ENCODE results near the gene EFCAB7. TPM values are rescaled to one million over a fixed set of nuclear protein-coding genes. Genes with fewer than 3 reads are reported as not detected.

Gene EFCAB7
- total and polyA plus RNA-seq, 2 of the 4 experiments (the other 2 are of a cell fraction) = 2.3 TPM

DNA sequence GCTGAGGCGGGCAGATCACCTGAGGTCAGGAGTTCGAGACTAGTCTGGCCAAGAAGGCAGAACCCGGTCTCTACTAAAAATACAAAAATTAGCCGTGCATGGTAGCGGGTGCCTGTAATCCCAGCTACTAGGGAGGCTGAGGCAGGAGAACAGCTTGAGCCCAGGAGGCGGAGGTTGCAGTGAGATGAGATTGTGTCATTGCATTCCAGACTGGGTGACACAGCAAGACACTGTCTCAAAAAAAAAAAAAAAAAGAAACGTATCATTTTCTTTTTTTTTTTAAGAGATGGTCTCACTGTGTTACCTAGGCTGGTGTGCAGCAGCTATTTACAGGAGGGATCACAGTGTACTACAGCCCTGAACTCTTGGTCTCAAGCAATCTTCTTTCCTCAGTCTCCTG, 47.6 kb upstream of the EFCAB7 start:
- Histone ChIP-seq H3K14ac (replicated peaks; ENCODE audit: low read depth, low read length) (no peak overlapping the region), H3K9me3 (ENCODE audit: control insufficient read depth, insufficient read depth, low read length) (no peaks in the 10 kb centered on the region), H3K79me1 (ENCODE audit: low read depth in 1 of 2, low read length in 2 of 2) (peaks cover 0 to 4% of the 10 kb centered on the region in 2 experiments; a peak in 1 of 4 replicates), H2AK5ac (ENCODE audit: low read depth, low read length) (no peak overlapping the region), H3K56ac (ENCODE audit: extremely low read depth, insufficient read depth, low read length) (no peak overlapping the region), H3K9me1 (ENCODE audit: insufficient read depth, low read length) (no peaks in the 10 kb centered on the region), H2BK5ac (ENCODE audit: low read depth, low read length, poor library complexity, severe bottlenecking) (no peak overlapping the region), H4K5ac (ENCODE audit: low read depth, low read length) (no peak overlapping the region), H4K91ac (ENCODE audit: insufficient read depth, low read depth, low read length) (no peak overlapping the region), H3K4me3 (ENCODE audit: insufficient read depth, low read depth, low read length) (no peak overlapping the region), H3K18ac (ENCODE audit: low read depth, low read length) (no peak overlapping the region), H3K27ac (ENCODE audit: insufficient read depth, low read length) (no peak overlapping the region), H3K9ac (ENCODE audit: low read depth, low read length) (no peak overlapping the region), H3K4me1 (ENCODE audit: control insufficient read depth, insufficient read depth, low read length) (no peaks in the 10 kb centered on the region), H4K8ac (ENCODE audit: low read depth in 2 of 2, low read length in 2 of 2) (no peak overlapping the region), H3K4me2 (ENCODE audit: low read depth, low read length) (no peak overlapping the region), H3K27me3 (ENCODE audit: control insufficient read depth, insufficient read depth, low read length) (no peaks in the 10 kb centered on the region), H2BK15ac (ENCODE audit: low read depth, low read length) (no peak overlapping the region), H2AFZ (replicated peaks; ENCODE audit: low read length, poor library complexity) (no peak overlapping the region), H3K4ac (ENCODE audit: low read depth, low read length) (no peak overlapping the region), H4K20me1 (ENCODE audit: insufficient read depth, low read length) (no peaks in the 10 kb centered on the region), H2BK20ac (ENCODE audit: low read depth, low read length) (no peak overlapping the region), H2BK120ac (ENCODE audit: low read depth, low read length) (no peak overlapping the region), H3K23ac (ENCODE audit: low read depth, low read length) (no peak overlapping the region), H2AK9ac (replicated peaks; ENCODE audit: low read depth, low read length, poor library complexity) (no peak overlapping the region), H3K36me3 (ENCODE audit: control insufficient read depth, insufficient read depth, low read length) (no peaks in the 10 kb centered on the region)
- CTCF ChIA-PET = no interaction called here
- 86% methylated on average over 4 of the region's 7 CpGs; no CpG with 5 or more reads in 1 of the 2 experiments for WGBS, 2 experiments (ENCODE audit: extremely low coverage in 2 of 2, insufficient read length in 1 of 2)
- in situ Hi-C loops (cut with MboI; ENCODE audit: low sequenced_read_pairs) (no loop called here), intact Hi-C loops (cut with micrococcal nuclease) (no loop called here), dilution Hi-C loops (cut with HindIII; ENCODE audit: low sequenced_read_pairs, unreplicated experiment) (no loop called here)
- ATAC-seq (ENCODE audit: low read depth) (no peak), DNase-seq (peak; percentile 10)
- no peak for TF ChIP-seq MAFK (IDR thresholded peaks at IDR 0.05; ENCODE audit: low read depth, low read length)
- TF ChIP-seq RFX5 (IDR thresholded peaks at IDR 0.05; ENCODE audit: low read depth, low read length) = no peak
- no peak for TF ChIP-seq FOS (IDR thresholded peaks at IDR 0.05; ENCODE audit: low read depth, low read length)
- no peak for TF ChIP-seq CHD1 (IDR thresholded peaks at IDR 0.05; ENCODE audit: low read depth, low read length)
- no peak for TF ChIP-seq POLR2A (IDR thresholded peaks at IDR 0.05; ENCODE audit: low read depth, low read length)
- TF ChIP-seq ELK1 (IDR thresholded peaks at IDR 0.05; ENCODE audit: borderline replicate concordance, low read depth, low read length) = no peak
- TF ChIP-seq USF2 (IDR thresholded peaks at IDR 0.05; ENCODE audit: low read depth, low read length) = no peak
- no peak for TF ChIP-seq CTCF (conservative IDR thresholded peaks at IDR 0.05; ENCODE audit: low read depth, low read length)
- no peak for TF ChIP-seq RCOR1 (IDR thresholded peaks at IDR 0.05; ENCODE audit: insufficient replicate concordance, low read length)
- TF ChIP-seq MAZ (IDR thresholded peaks at IDR 0.05; ENCODE audit: borderline replicate concordance, low read depth, low read length) = no peak
- no peak for TF ChIP-seq BHLHE40 (IDR thresholded peaks at IDR 0.05; ENCODE audit: low read depth, low read length)
- TF ChIP-seq SMC3 (IDR thresholded peaks at IDR 0.05; ENCODE audit: low read depth, low read length) = no peak
- no peak for TF ChIP-seq MXI1 (IDR thresholded peaks at IDR 0.05; ENCODE audit: borderline replicate concordance, low read depth, low read length)
- BruUV-seq (replicated peaks) = no TSS peak
- POLR2A ChIA-PET (ENCODE audit: unreplicated experiment) = no interaction called here

All from IMR-90 (cell line).